Immature natural killer cell (primary cell): ENCODE data around the gene JMJD8. TPM values are rescaled to one million over a fixed set of nuclear protein-coding genes. Genes with fewer than 3 reads are reported as not detected.
"Not testable (repeated sequence)": the region's sequence is repeated elsewhere in the genome, so short reads cannot be mapped to it uniquely, and the experiment has no call there.

ENCODE experiments used
- DNase-seq, 3 donors: peaks; one replicate each; pipeline ENCODE4 v3.0.0; 2022; ENCODE audit warnings: mixed read lengths in 1 of 3
- H3K27ac Mint-ChIP-seq, 6 donors: one replicate each; pipeline ENCODE4 v1.8.0; 2020; ENCODE audit warnings: mixed read lengths in 6 of 6, mild to moderate bottlenecking in 5 of 6, inconsistent platforms in 4 of 6, moderate library complexity in 3 of 6
- H3K27me3 Mint-ChIP-seq, 3 donors: one replicate each; pipeline ENCODE4 v1.8.0; 2020 to 2021; ENCODE audit warnings: low read depth in 3 of 3, mild to moderate bottlenecking in 3 of 3, mixed read lengths in 3 of 3, moderate library complexity in 3 of 3, inconsistent platforms in 1 of 3
- H3K36me3 Mint-ChIP-seq, 3 donors: one replicate each; pipeline ENCODE4 v1.8.0; 2020; ENCODE audit warnings: mixed read lengths in 3 of 3, inconsistent platforms in 2 of 3, mild to moderate bottlenecking in 2 of 3
- H3K4me1 Mint-ChIP-seq, 2 donors: one replicate each; pipeline ENCODE4 v1.8.0; 2020; ENCODE audit warnings: inconsistent platforms in 2 of 2, mild to moderate bottlenecking in 2 of 2, mixed read lengths in 2 of 2, moderate library complexity in 1 of 2
- H3K4me3 Mint-ChIP-seq, 5 donors: one replicate each; pipeline ENCODE4 v1.8.0; 2020; ENCODE audit warnings: mild to moderate bottlenecking in 5 of 5, mixed read lengths in 5 of 5, inconsistent platforms in 3 of 5, moderate library complexity in 3 of 5
- H3K9me3 Mint-ChIP-seq, 6 donors: one replicate each; pipeline ENCODE4 v1.8.0; 2020; ENCODE audit warnings: mild to moderate bottlenecking in 6 of 6, mixed read lengths in 6 of 6, inconsistent platforms in 4 of 6, moderate library complexity in 3 of 6
- polyA plus RNA-seq, 3 donors: library from polyadenylated mRNA; unstranded; fragments of 300-500 nt; fragmentation: Illumina TruSeq; gene quantifications; one replicate each; pipeline ENCODE4 v1.2.3, GENCODE V29; 2021

JMJD8 gene
- polyA plus RNA-seq, 3 donors from 2014 or later, result 38.3 to 63.5 (median 47.4) TPM

GRCh38 chr16:717450-718245 lies 33.5 kb upstream of the JMJD8 start:
- no peaks in the 10 kb centered on the region for H3K36me3 Mint-ChIP-seq
- H3K4me1 Mint-ChIP-seq, result peaks cover 8 to 22% of the 10 kb centered on the region in 2 donors
- H3K9me3 Mint-ChIP-seq, result no peaks in the 10 kb centered on the region
- no peak for DNase-seq
- no peak overlapping the region for H3K27ac Mint-ChIP-seq
- H3K4me3 Mint-ChIP-seq, result no peak overlapping the region
- H3K27me3 Mint-ChIP-seq, result peaks cover 2 to 6% (median 5%) of the 10 kb centered on the region in 3 donors

GRCh38 chr16:716768-717325 lies 32.7 kb upstream of the JMJD8 start:
- peaks cover 8 to 21% of the 10 kb centered on the region in 2 donors for H3K4me1 Mint-ChIP-seq
- H3K27me3 Mint-ChIP-seq, result peaks cover 1 to 6% (median 5%) of the 10 kb centered on the region in 3 donors
- H3K4me3 Mint-ChIP-seq, result peak overlapping the region in 2 of 5 donors; percentile 29 to 76
- H3K9me3 Mint-ChIP-seq, result no peaks in the 10 kb centered on the region
- no peak for DNase-seq
- no peak overlapping the region for H3K27ac Mint-ChIP-seq
- H3K36me3 Mint-ChIP-seq, result no peaks in the 10 kb centered on the region

GRCh38 chr16:716200-716568 lies 32.0 kb upstream of the JMJD8 start:
- no peak overlapping the region for H3K27ac Mint-ChIP-seq
- H3K9me3 Mint-ChIP-seq, result no peaks in the 10 kb centered on the region
- no peak for DNase-seq
- peaks cover 2 to 7% (median 6%) of the 10 kb centered on the region in 3 donors for H3K27me3 Mint-ChIP-seq
- no peaks in the 10 kb centered on the region for H3K36me3 Mint-ChIP-seq
- H3K4me3 Mint-ChIP-seq, result peak overlapping the region in 4 of 5 donors; percentile 47 to 76 (median 64)
- peaks cover 8 to 21% of the 10 kb centered on the region in 2 donors for H3K4me1 Mint-ChIP-seq

GRCh38 chr16:715477-716199 lies 31.5 kb upstream of the JMJD8 start:
- no peaks in the 10 kb centered on the region for H3K36me3 Mint-ChIP-seq
- H3K4me1 Mint-ChIP-seq, result peaks cover 8 to 21% of the 10 kb centered on the region in 2 donors
- H3K27ac Mint-ChIP-seq, result no peak overlapping the region

GRCh38 chr16:714558-715476 lies 30.7 kb upstream of the JMJD8 start, which contains the start of gene METRN:
Gene METRN (plus strand): TSS chr16:715118. CDS start chr16:715290, 172 bp downstream.
- H3K4me3 Mint-ChIP-seq, result peak within 1 kb of the TSS; percentile 23 to 76 (median 54)
- peaks cover 2 to 8% (median 7%) of the 10 kb centered on the region in 3 donors for H3K27me3 Mint-ChIP-seq
- H3K4me1 Mint-ChIP-seq, result peaks cover 1 to 15% of the 10 kb centered on the region in 2 donors
- H3K27ac Mint-ChIP-seq, result no peak within 1 kb of the TSS
- DNase-seq, result peak; percentile 87 to 89 (median 89)
- no peaks in the 10 kb centered on the region for H3K9me3 Mint-ChIP-seq
- H3K36me3 Mint-ChIP-seq, result no peaks in the 10 kb centered on the region

More at GRCh38 chr16:715477-716199, 31.5 kb upstream of the JMJD8 start:
- H3K27me3 Mint-ChIP-seq, result peaks cover 2 to 9% (median 7%) of the 10 kb centered on the region in 3 donors
- H3K4me3 Mint-ChIP-seq, result peak overlapping the region in 4 of 5 donors; percentile 47 to 76 (median 64)
- peak in 1 of 3 donors; percentile 31 for DNase-seq
- H3K9me3 Mint-ChIP-seq, result no peaks in the 10 kb centered on the region

GRCh38 chr16:714079-714478 lies 29.9 kb upstream of the JMJD8 start:
- Mint-ChIP-seq H3K27me3 (peaks cover 2 to 8% (median 7%) of the 10 kb centered on the region in 3 donors), H3K4me1 (peaks cover 0 to 9% of the 10 kb centered on the region in 2 donors), H3K36me3 (no peaks in the 10 kb centered on the region), H3K4me3 (peak overlapping the region in 4 of 5 donors; percentile 23 to 42 (median 36)), H3K9me3 (no peaks in the 10 kb centered on the region), H3K27ac (no peak overlapping the region)
- DNase-seq, result no peak

GRCh38 chr16:712740-713250 lies 28.7 kb upstream of the JMJD8 start:
- peaks cover 6 to 10% (median 8%) of the 10 kb centered on the region in 3 donors for H3K27me3 Mint-ChIP-seq
- not testable (repeated sequence) for H3K9me3 Mint-ChIP-seq, DNase-seq, H3K27ac Mint-ChIP-seq, H3K4me1 Mint-ChIP-seq, H3K36me3 Mint-ChIP-seq
- peak overlapping the region in 1 of 5 donors; percentile 10 for H3K4me3 Mint-ChIP-seq

- peak; percentile 79 to 83 (median 81) for DNase-seq
- peaks cover 0 to 5% of the 10 kb centered on the region in 2 donors for H3K4me1 Mint-ChIP-seq
- no peaks in the 10 kb centered on the region for H3K9me3 Mint-ChIP-seq
- no peak overlapping the region for H3K4me3 Mint-ChIP-seq
- H3K36me3 Mint-ChIP-seq, result no peaks in the 10 kb centered on the region
- peaks cover 8 to 11% (median 8%) of the 10 kb centered on the region in 3 donors for H3K27me3 Mint-ChIP-seq
- H3K27ac Mint-ChIP-seq, result no peak overlapping the region
Observed at GRCh38 chr16:711548-712320, 27.6 kb upstream of the JMJD8 start.

- Mint-ChIP-seq H3K36me3 (no peaks in the 10 kb centered on the region), H3K9me3 (no peaks in the 10 kb centered on the region), H3K4me1 (peaks cover 0 to 2% of the 10 kb centered on the region in 2 donors), H3K4me3 (no peak overlapping the region), H3K27me3 (peaks cover 8 to 13% (median 8%) of the 10 kb centered on the region in 3 donors), H3K27ac (no peak overlapping the region)
- no peak for DNase-seq
Observed at GRCh38 chr16:711084-711483, 26.9 kb upstream of the JMJD8 start.

- no peak for DNase-seq
- no peaks in the 10 kb centered on the region for H3K9me3 Mint-ChIP-seq
- no peak overlapping the region for H3K27ac Mint-ChIP-seq
- no peak overlapping the region for H3K4me3 Mint-ChIP-seq
- peaks cover 5 to 13% (median 8%) of the 10 kb centered on the region in 3 donors for H3K27me3 Mint-ChIP-seq
- peaks cover 0 to 2% of the 10 kb centered on the region in 2 donors for H3K4me1 Mint-ChIP-seq
- no peaks in the 10 kb centered on the region for H3K36me3 Mint-ChIP-seq
Observed at GRCh38 chr16:710500-711075, 26.5 kb upstream of the JMJD8 start.

GRCh38 chr16:709566-710499 lies 25.7 kb upstream of the JMJD8 start:
- peaks cover 0 to 2% of the 10 kb centered on the region in 2 donors for H3K4me1 Mint-ChIP-seq
- no peak for DNase-seq
- H3K4me3 Mint-ChIP-seq, result no peak overlapping the region
- no peaks in the 10 kb centered on the region for H3K9me3 Mint-ChIP-seq
- H3K27me3 Mint-ChIP-seq, result peaks cover 5 to 13% (median 8%) of the 10 kb centered on the region in 3 donors
- no peak overlapping the region for H3K27ac Mint-ChIP-seq
- H3K36me3 Mint-ChIP-seq, result no peaks in the 10 kb centered on the region
